Right ventricle myocardium inferior (tissue), 1 donor: ENCODE results near the gene TBX4. TPM values are rescaled to one million over a fixed set of nuclear protein-coding genes. Genes with fewer than 3 reads are reported as not detected.
A peak's percentile ranks its signal among the peaks of the same experiment; 100 is the strongest.

ENCODE experiments used
- ATAC-seq: fragments of 200-7000 bp; cut with Tn5 transposase; one replicate; pipeline ENCODE4 v1.9.1; 2020; ENCODE audit warnings: mild to moderate bottlenecking, moderate library complexity
- DNase-seq: peaks from one replicate; pipeline ENCODE4 v3.0.0; 2021; ENCODE audit errors: missing footprints
- intact Hi-C: fragments of 100-400 bp; cut with DNase I; formaldehyde crosslinking; loops from one replicate; pipeline ENCODE4 v1.11.0; 2022
- long read RNA-seq: library from polyadenylated mRNA; unstranded; transcript quantifications from one replicate; pipeline ENCODE4 v2.0.0, GENCODE V29; 2021
- total RNA-seq: library from RNA; stranded (reverse); fragmentation: NEBNext Ultra II Directional; extraction: Animal tissue kit (Norgen Biotek cat#: 25700); gene quantifications from one replicate; pipeline ENCODE4 v1.2.1, GENCODE V29; 2021
- donor health status: DM: no; HTN: yes; CAD: no; lungs with severe emphysema.

Gene TBX4
- not detected for total RNA-seq
- long read RNA-seq: 0 reads

- ATAC-seq (peak; percentile 8), DNase-seq (no peak)
- intact Hi-C loops: no loop called here
Observed at GRCh38 chr17:61452301-61453290, at the start of gene TBX4. TBX4 (plus strand) TSS chr17:61452422; CDS start chr17:61456491, 4,069 bp downstream.

GRCh38 chr17:61402978-61403800 lies 49.0 kb upstream of the TBX4 start:
- DNase-seq (no peak), ATAC-seq (no peak)
- intact Hi-C loops: no loop called here

- intact Hi-C loops: no loop called here
- ATAC-seq (no peak), DNase-seq (no peak)
Observed at GRCh38 chr17:61403801-61404662, 48.2 kb upstream of the TBX4 start.

- ATAC-seq (no peak), DNase-seq (no peak)
- intact Hi-C loops: no loop called here
Observed at GRCh38 chr17:61404663-61404912, 47.6 kb upstream of the TBX4 start.

- ATAC-seq (no peak), DNase-seq (no peak)
- intact Hi-C loops: no loop called here
Observed at GRCh38 chr17:61404913-61405685, 47.1 kb upstream of the TBX4 start.

- intact Hi-C loops: no loop called here
- ATAC-seq (no peak), DNase-seq (no peak)
Observed at GRCh38 chr17:61405686-61406536, 46.3 kb upstream of the TBX4 start.

- no peak for ATAC-seq
- intact Hi-C loops: no loop called here
- no peak for DNase-seq
Observed at GRCh38 chr17:61406537-61406845, 45.7 kb upstream of the TBX4 start.

GRCh38 chr17:61406971-61407911 lies 45.0 kb upstream of the TBX4 start:
- intact Hi-C loops: no loop called here
- ATAC-seq (no peak), DNase-seq (no peak)

GRCh38 chr17:61408151-61409041 lies 43.8 kb upstream of the TBX4 start:
- intact Hi-C loops: no loop called here
- no peak for DNase-seq
- no peak for ATAC-seq

- ATAC-seq (peak; percentile 51), DNase-seq (peak; percentile 83)
- intact Hi-C loops: loop anchor here (5.0 to 10.0 kb wide), 3 partner anchors 65 to 687 kb away; no protein-coding TSS in a partner anchor
Observed at GRCh38 chr17:61409301-61410112, 42.7 kb upstream of the TBX4 start.

GRCh38 chr17:61410141-61411010 lies 41.8 kb upstream of the TBX4 start:
- peak; percentile 51 for ATAC-seq
- intact Hi-C loops: loop anchor here (5.0 to 10.0 kb wide), 3 partner anchors 64 to 688 kb away; no protein-coding TSS in a partner anchor
- DNase-seq: peak; percentile 90

GRCh38 chr17:61411011-61411260 lies 41.3 kb upstream of the TBX4 start:
- DNase-seq: no peak
- ATAC-seq: no peak
- intact Hi-C loops: loop anchor here (5.0 to 10.0 kb wide), 3 partner anchors 64 to 689 kb away; no protein-coding TSS in a partner anchor

- ATAC-seq (peak; percentile 51), DNase-seq (peak; percentile 82)
- intact Hi-C loops: loop anchor here (1.0 to 10.0 kb wide), 5 partner anchors 63 to 689 kb away; no protein-coding TSS in a partner anchor
Observed at GRCh38 chr17:61411261-61412142, 40.7 kb upstream of the TBX4 start.
